ENCODE measurements around the gene PRF1.

- TF ChIP-seq POLR2A (IDR thresholded peaks at IDR 0.05) (no peak), CTCF (IDR thresholded peaks at IDR 0.05 in 8 of 11, conservative IDR thresholded peaks at IDR 0.05 in 3 of 11) (no peak), POLR2AphosphoS5 (IDR thresholded peaks at IDR 0.05) (no peak)
Measured at GRCh38 chr10:70555371-70555770, 47.2 kb downstream of the PRF1 start.

Data from spleen (tissue), 7 donors.